ENCODE results near the gene KRT80.

KRT80 gene

DNA sequence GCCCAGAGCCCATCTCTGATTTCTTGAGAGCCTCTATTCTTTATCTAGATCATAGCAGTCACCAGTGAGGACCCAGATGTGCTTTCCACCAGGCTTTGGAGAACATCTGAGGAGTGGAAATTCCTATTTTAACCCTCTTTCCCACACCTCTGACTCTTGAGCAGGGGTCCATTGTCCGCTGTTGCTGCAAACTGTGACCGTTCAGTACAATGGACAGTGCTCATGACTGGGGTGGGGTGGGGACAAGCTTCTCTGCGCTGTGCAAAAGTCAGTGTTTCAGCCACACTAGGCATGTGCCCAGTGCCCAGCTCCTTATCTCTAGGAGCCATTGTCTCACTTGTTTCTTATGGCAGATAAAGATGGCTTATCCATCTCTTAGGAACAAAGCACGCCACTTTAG lies 24.3 kb upstream of the KRT80 start:
- peaks cover 3% of the 10 kb centered on the region for H3K9me3 ChIP-seq (ENCODE audit: insufficient read depth, low read depth, low read length)
- H3K9ac ChIP-seq (ENCODE audit: low read length) = no peak overlapping the region
- WGBS (ENCODE audit: extremely low coverage, insufficient coverage, insufficient read length) = no CpG with 5 or more reads among the region's 4 CpGs

DNA sequence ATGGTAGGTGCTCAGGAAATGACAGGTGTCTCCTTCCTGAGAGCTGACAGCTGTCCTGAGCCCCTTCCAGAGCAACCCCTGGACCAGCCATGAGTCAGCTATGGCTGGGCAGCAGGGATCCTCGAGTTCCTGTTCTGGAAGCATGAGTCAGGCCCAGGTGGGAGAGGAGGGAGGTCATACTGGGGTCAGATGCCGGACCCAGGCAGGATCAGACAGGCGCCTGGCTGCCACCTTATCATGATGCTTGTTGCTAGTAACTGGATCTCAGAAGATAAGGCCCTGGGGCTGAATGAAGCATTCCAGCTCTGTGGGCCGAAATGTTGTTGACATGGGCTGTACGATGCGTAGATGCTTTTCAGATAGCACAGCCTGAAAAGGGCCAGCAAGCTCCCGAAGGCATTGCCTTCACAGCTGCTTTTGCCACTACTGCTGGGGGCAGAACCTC lies 23.8 kb upstream of the KRT80 start:
- no peak overlapping the region for H2AK5ac ChIP-seq (ENCODE audit: low read length)
- peak overlapping the region; percentile 34 for H2BK12ac ChIP-seq (ENCODE audit: low read length)
- no peak overlapping the region for H4K12ac ChIP-seq (ENCODE audit: low read depth, low read length)
- H3K4me3 ChIP-seq (ENCODE audit: low read depth, low read length) = no peak overlapping the region
- H3K9ac ChIP-seq (ENCODE audit: low read length) = no peak overlapping the region
- no peaks in the 10 kb centered on the region for H3K27me3 ChIP-seq (ENCODE audit: insufficient read depth, low read length)
- H2BK5ac ChIP-seq (ENCODE audit: low read depth, low read length, poor library complexity) = peak overlapping the region; percentile 63
- H3K36me3 ChIP-seq (ENCODE audit: control insufficient read depth in 1 of 2, insufficient read depth in 2 of 2, low read length in 2 of 2) = no peaks in the 10 kb centered on the region
- H3K23ac ChIP-seq (ENCODE audit: low read length) = no peak overlapping the region
- no CpG with 5 or more reads among the region's 7 CpGs for WGBS (ENCODE audit: extremely low coverage, insufficient coverage, insufficient read length)
- no peak overlapping the region for H3K4me2 ChIP-seq (ENCODE audit: low read length)
- peaks cover 43% of the 10 kb centered on the region for H3K79me1 ChIP-seq (ENCODE audit: low read length)
- H2BK120ac ChIP-seq (ENCODE audit: insufficient read depth, low read length, poor library complexity) = peak overlapping the region; percentile 42
- no peak overlapping the region for H3K14ac ChIP-seq (ENCODE audit: low read length)
- peak overlapping the region; percentile 34 for H4K8ac ChIP-seq (ENCODE audit: low read depth, low read length)
- H3K4me1 ChIP-seq (ENCODE audit: control insufficient read depth in 1 of 2, insufficient read depth in 2 of 2, low read length in 2 of 2) = peaks cover 28 to 38% of the 10 kb centered on the region in 2 experiments
- H3K79me2 ChIP-seq (ENCODE audit: control insufficient read depth, insufficient read depth, low read length, poor library complexity) = peaks cover 2% of the 10 kb centered on the region
- peak overlapping the region; percentile 79 for H4K91ac ChIP-seq (ENCODE audit: low read depth, low read length)
- H2AFZ ChIP-seq (ENCODE audit: insufficient read depth, low read length, poor library complexity) = no peak overlapping the region
- no peak overlapping the region for H3K4ac ChIP-seq (ENCODE audit: low read depth, low read length)
- H3K27ac ChIP-seq (ENCODE audit: low read depth, low read length) = peak overlapping the region; percentile 74
- H3K18ac ChIP-seq (ENCODE audit: low read length) = no peak overlapping the region
- peaks cover 3% of the 10 kb centered on the region for H3K9me3 ChIP-seq (ENCODE audit: insufficient read depth, low read depth, low read length)
- peak; percentile 99 for DNase-seq

More for the DNA sequence above, 24.3 kb upstream of the KRT80 start:
- Histone ChIP-seq H3K23ac (ENCODE audit: low read length) (no peak overlapping the region), H4K91ac (ENCODE audit: low read depth, low read length) (peak overlapping the region; percentile 79), H3K4me2 (ENCODE audit: low read length) (no peak overlapping the region), H3K4me3 (ENCODE audit: low read depth, low read length) (no peak overlapping the region), H3K4me1 (ENCODE audit: control insufficient read depth in 1 of 2, insufficient read depth in 2 of 2, low read length in 2 of 2) (peaks cover 28 to 39% of the 10 kb centered on the region in 2 experiments), H2BK120ac (ENCODE audit: insufficient read depth, low read length, poor library complexity) (peak overlapping the region; percentile 42), H3K27ac (ENCODE audit: low read depth, low read length) (peak overlapping the region; percentile 74), H4K12ac (ENCODE audit: low read depth, low read length) (no peak overlapping the region), H3K14ac (ENCODE audit: low read length) (peak overlapping the region; percentile 22), H3K36me3 (ENCODE audit: control insufficient read depth in 1 of 2, insufficient read depth in 2 of 2, low read length in 2 of 2) (no peaks in the 10 kb centered on the region), H3K27me3 (ENCODE audit: insufficient read depth, low read length) (no peaks in the 10 kb centered on the region), H2BK5ac (ENCODE audit: low read depth, low read length, poor library complexity) (peak overlapping the region; percentile 63), H3K18ac (ENCODE audit: low read length) (peak overlapping the region; percentile 44), H2AK5ac (ENCODE audit: low read length) (peak overlapping the region; percentile 48), H4K8ac (ENCODE audit: low read depth, low read length) (peak overlapping the region; percentile 34), H3K4ac (ENCODE audit: low read depth, low read length) (peak overlapping the region; percentile 17), H3K79me2 (ENCODE audit: control insufficient read depth, insufficient read depth, low read length, poor library complexity) (peaks cover 2% of the 10 kb centered on the region), H3K79me1 (ENCODE audit: low read length) (peaks cover 39% of the 10 kb centered on the region), H2BK12ac (ENCODE audit: low read length) (peak overlapping the region; percentile 34), H2AFZ (ENCODE audit: insufficient read depth, low read length, poor library complexity) (no peak overlapping the region)
- peak in 1 of 2 donors; percentile 23 for DNase-seq

DNA sequence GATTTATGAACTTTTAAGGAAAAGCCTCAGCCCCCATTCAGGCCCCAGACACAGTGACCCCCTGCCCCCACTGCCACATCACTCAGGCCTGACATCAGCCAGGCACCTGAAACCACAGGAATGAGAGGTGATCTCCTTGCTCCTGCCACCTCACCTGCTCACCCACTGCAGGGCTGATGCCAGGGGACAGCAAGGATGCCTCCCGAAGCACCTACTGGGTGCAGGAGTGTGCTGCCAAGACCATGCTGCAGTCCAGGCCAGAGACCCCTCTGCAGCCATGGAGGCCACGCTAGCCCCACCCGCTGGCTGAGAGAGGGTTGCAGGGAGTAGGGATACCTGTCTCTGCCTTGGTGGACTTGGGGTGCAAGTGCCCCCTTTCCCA lies 22.6 kb upstream of the KRT80 start:
- H2AFZ ChIP-seq (ENCODE audit: insufficient read depth, low read length, poor library complexity) = no peak overlapping the region
- WGBS (ENCODE audit: extremely low coverage, insufficient coverage, insufficient read length) = no CpG with 5 or more reads among the region's 3 CpGs
- H2BK120ac ChIP-seq (ENCODE audit: insufficient read depth, low read length, poor library complexity) = peak overlapping the region; percentile 83
- H3K4me1 ChIP-seq (ENCODE audit: control insufficient read depth in 1 of 2, insufficient read depth in 2 of 2, low read length in 2 of 2) = peaks cover 28 to 36% of the 10 kb centered on the region in 2 experiments
- H3K23ac ChIP-seq (ENCODE audit: low read length) = no peak overlapping the region
- no peak overlapping the region for H4K12ac ChIP-seq (ENCODE audit: low read depth, low read length)
- H3K4me3 ChIP-seq (ENCODE audit: low read depth, low read length) = no peak overlapping the region
- H2BK12ac ChIP-seq (ENCODE audit: low read length) = peak overlapping the region; percentile 93
- peak overlapping the region; percentile 90 for H4K91ac ChIP-seq (ENCODE audit: low read depth, low read length)
- peak overlapping the region; percentile 85 for H3K14ac ChIP-seq (ENCODE audit: low read length)
- peaks cover 41% of the 10 kb centered on the region for H3K79me1 ChIP-seq (ENCODE audit: low read length)
- H2BK5ac ChIP-seq (ENCODE audit: low read depth, low read length, poor library complexity) = peak overlapping the region; percentile 74
- peaks cover 3% of the 10 kb centered on the region for H3K9me3 ChIP-seq (ENCODE audit: insufficient read depth, low read depth, low read length)
- no peak overlapping the region for H3K27ac ChIP-seq (ENCODE audit: low read depth, low read length)
- DNase-seq = peak; percentile 14 to 23
- no peak overlapping the region for H3K9ac ChIP-seq (ENCODE audit: low read length)
- no peak overlapping the region for H4K8ac ChIP-seq (ENCODE audit: low read depth, low read length)
- peak overlapping the region; percentile 90 for H2AK5ac ChIP-seq (ENCODE audit: low read length)
- peak overlapping the region; percentile 1 for H3K18ac ChIP-seq (ENCODE audit: low read length)
- H3K4me2 ChIP-seq (ENCODE audit: low read length) = no peak overlapping the region
- H3K27me3 ChIP-seq (ENCODE audit: insufficient read depth, low read length) = no peaks in the 10 kb centered on the region
- H3K36me3 ChIP-seq (ENCODE audit: control insufficient read depth in 1 of 2, insufficient read depth in 2 of 2, low read length in 2 of 2) = no peaks in the 10 kb centered on the region
- H3K4ac ChIP-seq (ENCODE audit: low read depth, low read length) = peak overlapping the region; percentile 66
- H3K79me2 ChIP-seq (ENCODE audit: control insufficient read depth, insufficient read depth, low read length, poor library complexity) = peaks cover 2% of the 10 kb centered on the region

DNA sequence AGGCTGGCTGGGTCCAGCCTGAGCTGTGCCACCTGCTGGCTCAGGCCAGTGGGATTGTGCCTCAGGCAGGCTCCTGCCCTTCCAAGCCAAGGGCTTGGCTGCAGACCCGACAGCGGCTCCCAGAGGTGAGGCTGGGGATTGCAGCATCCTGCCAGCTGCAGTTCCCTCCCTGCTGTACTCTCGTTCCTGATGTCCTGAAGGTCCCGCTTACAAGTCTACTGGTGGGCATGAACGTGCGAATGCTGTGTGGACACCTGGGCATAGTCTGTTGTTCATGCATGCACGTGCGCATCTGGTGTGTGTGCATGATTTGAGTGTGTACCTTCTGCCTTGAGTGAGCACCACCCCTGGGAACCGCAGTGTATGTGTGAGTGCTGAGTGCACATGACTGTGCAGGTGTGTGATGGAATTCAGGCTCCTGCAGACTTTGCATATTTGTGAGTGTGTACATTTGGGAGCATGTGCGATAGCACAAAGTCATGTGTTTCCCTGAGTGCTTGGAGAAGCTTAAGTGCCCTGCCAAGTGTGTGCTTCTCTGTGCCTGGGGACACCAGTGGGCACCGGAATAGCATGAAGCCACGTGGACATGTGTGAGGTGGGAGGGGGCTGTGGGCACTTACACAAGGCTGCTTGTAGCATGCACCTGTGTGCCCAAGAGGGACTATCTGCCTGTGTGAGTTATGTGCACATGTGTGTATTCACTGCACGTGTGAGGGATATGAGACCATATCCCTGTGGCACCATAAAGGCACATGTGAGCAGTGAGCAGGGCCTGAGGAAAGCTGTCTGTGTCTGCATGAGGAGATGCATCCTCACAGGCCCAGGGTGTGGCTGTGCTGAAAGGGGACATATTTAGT lies 22.0 kb upstream of the KRT80 start:
- peak overlapping the region; percentile 43 for H2BK120ac ChIP-seq (ENCODE audit: insufficient read depth, low read length, poor library complexity)
- no CpG with 5 or more reads among the region's 13 CpGs for WGBS (ENCODE audit: extremely low coverage, insufficient coverage, insufficient read length)
- no peak overlapping the region for H3K23ac ChIP-seq (ENCODE audit: low read length)
- H3K9ac ChIP-seq (ENCODE audit: low read length) = no peak overlapping the region
- H3K9me3 ChIP-seq (ENCODE audit: insufficient read depth, low read depth, low read length) = peaks cover 3% of the 10 kb centered on the region
- no peak overlapping the region for H4K12ac ChIP-seq (ENCODE audit: low read depth, low read length)
- peak overlapping the region; percentile 12 for H3K14ac ChIP-seq (ENCODE audit: low read length)
- H3K4me2 ChIP-seq (ENCODE audit: low read length) = no peak overlapping the region
- peak overlapping the region; percentile 31 for H4K91ac ChIP-seq (ENCODE audit: low read depth, low read length)
- peak overlapping the region; percentile 27 for H3K18ac ChIP-seq (ENCODE audit: low read length)
- no peak overlapping the region for H3K4ac ChIP-seq (ENCODE audit: low read depth, low read length)
- DNase-seq = peak; percentile 90 to 97
- peaks cover 40% of the 10 kb centered on the region for H3K79me1 ChIP-seq (ENCODE audit: low read length)
- peak overlapping the region; percentile 5 for H4K8ac ChIP-seq (ENCODE audit: low read depth, low read length)
- peaks cover 28 to 36% of the 10 kb centered on the region in 2 experiments for H3K4me1 ChIP-seq (ENCODE audit: control insufficient read depth in 1 of 2, insufficient read depth in 2 of 2, low read length in 2 of 2)
- no peaks in the 10 kb centered on the region for H3K27me3 ChIP-seq (ENCODE audit: insufficient read depth, low read length)
- H2BK5ac ChIP-seq (ENCODE audit: low read depth, low read length, poor library complexity) = no peak overlapping the region
- H2AK5ac ChIP-seq (ENCODE audit: low read length) = peak overlapping the region; percentile 51
- no peak overlapping the region for H2AFZ ChIP-seq (ENCODE audit: insufficient read depth, low read length, poor library complexity)
- H3K4me3 ChIP-seq (ENCODE audit: low read depth, low read length) = no peak overlapping the region
- peaks cover 2% of the 10 kb centered on the region for H3K79me2 ChIP-seq (ENCODE audit: control insufficient read depth, insufficient read depth, low read length, poor library complexity)
- H3K27ac ChIP-seq (ENCODE audit: low read depth, low read length) = peak overlapping the region; percentile 9
- no peak overlapping the region for H2BK12ac ChIP-seq (ENCODE audit: low read length)
- no peaks in the 10 kb centered on the region for H3K36me3 ChIP-seq (ENCODE audit: control insufficient read depth in 1 of 2, insufficient read depth in 2 of 2, low read length in 2 of 2)

Data from trophoblast cell (in vitro differentiated cells and primary cell).